ENCODE results near the gene MEGF6.
"Not testable (repeated sequence)": the region's sequence is repeated elsewhere in the genome, so short reads cannot be mapped to it uniquely, and the experiment has no call there.

The MEGF6 gene

GRCh38 chr1:3622102-3622501 is 10.8 kb upstream of the MEGF6 start:
- not testable (repeated sequence) for H3K18ac ChIP-seq (ENCODE audit: low read depth in 1 of 2, low read length in 2 of 2); H3K14ac ChIP-seq (ENCODE audit: low read length in 2 of 2); H3K36me3 ChIP-seq (ENCODE audit: control insufficient read depth in 1 of 2, insufficient read depth in 2 of 2, low read depth in 1 of 2, low read length in 2 of 2); DNase-seq; H2AFZ ChIP-seq (ENCODE audit: low read depth, low read length); H2BK15ac ChIP-seq (ENCODE audit: low read depth, poor library complexity, severe bottlenecking); H3K4me3 ChIP-seq (ENCODE audit: insufficient read depth in 1 of 2, low read depth in 1 of 2, low read length in 2 of 2); H3K4me2 ChIP-seq (ENCODE audit: low read length, poor library complexity, severe bottlenecking); H4K91ac ChIP-seq (ENCODE audit: low read length); H3K4ac ChIP-seq (ENCODE audit: low read depth in 1 of 2, low read length in 2 of 2); H2BK120ac ChIP-seq (ENCODE audit: low read depth, low read length); H3K27ac ChIP-seq (ENCODE audit: low read length, poor library complexity, severe bottlenecking); H3K23ac ChIP-seq (ENCODE audit: low read length in 2 of 2); H4K8ac ChIP-seq (ENCODE audit: low read length); H2AK5ac ChIP-seq (ENCODE audit: low read length, severe bottlenecking); H2BK5ac ChIP-seq (ENCODE audit: low read depth, low read length, poor library complexity, severe bottlenecking); H3K9me3 ChIP-seq (ENCODE audit: control insufficient read depth, low read length); H2BK12ac ChIP-seq (ENCODE audit: low read length in 2 of 2)
- Histone ChIP-seq H3K27me3 (ENCODE audit: control insufficient read depth in 1 of 2, insufficient read depth in 1 of 2, low read length in 2 of 2) (peaks cover 6 to 25% of the 10 kb centered on the region in 2 experiments), H3K4me1 (ENCODE audit: control insufficient read depth, insufficient read depth, low read depth, low read length) (peaks cover 16% of the 10 kb centered on the region), H3K9ac (ENCODE audit: low read length) (peak overlapping the region; percentile 93), H3K79me1 (replicated peaks; ENCODE audit: low read length, poor library complexity, severe bottlenecking) (peaks cover 19% of the 10 kb centered on the region)
- 65% methylated on average over 7 of the region's 9 CpGs for WGBS

DNA sequence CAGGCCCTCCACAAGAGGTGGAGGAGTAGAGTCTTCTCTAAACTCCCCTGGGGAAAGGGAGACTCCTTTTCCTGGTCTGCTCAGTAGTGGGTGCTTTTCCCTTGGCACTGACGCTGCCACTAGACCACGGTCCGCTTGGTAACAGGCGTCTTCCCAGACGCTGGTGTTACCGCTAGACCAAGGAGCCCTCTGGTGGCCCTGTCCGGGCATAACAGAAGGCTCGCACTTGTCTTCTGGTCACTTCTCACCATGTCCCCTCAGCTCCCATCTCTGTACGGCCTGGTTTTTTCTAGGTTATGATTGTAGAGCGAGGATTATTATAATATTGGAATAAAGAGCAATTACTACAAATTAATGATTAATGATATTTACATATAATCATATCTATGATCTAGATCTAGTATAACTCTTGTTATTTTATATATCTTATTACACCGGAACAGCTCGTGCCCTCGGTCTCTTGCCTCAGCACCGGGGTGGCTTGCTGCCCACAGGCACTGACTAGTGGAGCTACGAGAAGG is 9.9 kb upstream of the MEGF6 start:
- H3K27ac ChIP-seq (ENCODE audit: low read length, poor library complexity, severe bottlenecking); H2AK5ac ChIP-seq (ENCODE audit: low read length, severe bottlenecking); H4K91ac ChIP-seq (ENCODE audit: low read length); H3K4me3 ChIP-seq (ENCODE audit: insufficient read depth in 1 of 2, low read depth in 1 of 2, low read length in 2 of 2); H3K9me3 ChIP-seq (ENCODE audit: control insufficient read depth, low read length); H2BK15ac ChIP-seq (ENCODE audit: low read depth, poor library complexity, severe bottlenecking); H3K4ac ChIP-seq (ENCODE audit: low read depth in 1 of 2, low read length in 2 of 2); H3K14ac ChIP-seq (ENCODE audit: low read length in 2 of 2); H2BK5ac ChIP-seq (ENCODE audit: low read depth, low read length, poor library complexity, severe bottlenecking); H2AFZ ChIP-seq (ENCODE audit: low read depth, low read length); H3K4me2 ChIP-seq (ENCODE audit: low read length, poor library complexity, severe bottlenecking); H3K23ac ChIP-seq (ENCODE audit: low read length in 2 of 2); H3K18ac ChIP-seq (ENCODE audit: low read depth in 1 of 2, low read length in 2 of 2); H3K36me3 ChIP-seq (ENCODE audit: control insufficient read depth in 1 of 2, insufficient read depth in 2 of 2, low read depth in 1 of 2, low read length in 2 of 2); H3K9ac ChIP-seq (ENCODE audit: low read length); H2BK12ac ChIP-seq (ENCODE audit: low read length in 2 of 2); H2BK120ac ChIP-seq (ENCODE audit: low read depth, low read length); H4K8ac ChIP-seq (ENCODE audit: low read length): not testable (repeated sequence)
- peak; percentile 50 for DNase-seq
- 46% methylated on average over 9 of the region's 15 CpGs for WGBS
- Histone ChIP-seq H3K27me3 (ENCODE audit: control insufficient read depth in 1 of 2, insufficient read depth in 1 of 2, low read length in 2 of 2) (peaks cover 12 to 33% of the 10 kb centered on the region in 2 experiments), H3K79me1 (replicated peaks; ENCODE audit: low read length, poor library complexity, severe bottlenecking) (peaks cover 19% of the 10 kb centered on the region), H3K4me1 (ENCODE audit: control insufficient read depth, insufficient read depth, low read depth, low read length) (peaks cover 16% of the 10 kb centered on the region)

DNA sequence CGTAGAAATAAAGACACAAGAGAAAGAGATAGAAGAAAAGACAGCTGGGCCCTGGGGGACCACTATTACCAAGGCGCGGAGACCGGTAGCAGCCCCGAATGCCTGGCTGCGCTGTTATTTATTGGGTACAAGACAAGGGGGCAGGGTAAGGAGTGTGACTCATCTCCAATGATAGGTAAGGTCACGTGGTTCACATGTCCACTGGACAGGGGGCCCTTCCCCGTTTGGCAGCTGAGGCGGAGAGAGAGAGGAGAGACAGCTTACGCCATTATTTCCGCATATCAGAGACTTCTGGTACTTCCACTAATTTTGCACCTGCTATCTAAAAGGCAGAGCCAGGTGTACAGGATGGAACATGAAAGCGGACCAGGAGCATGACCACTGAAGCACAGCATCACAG is 9.4 kb upstream of the MEGF6 start:
- Histone ChIP-seq H2AFZ (ENCODE audit: low read depth, low read length) (no peak overlapping the region), H4K8ac (ENCODE audit: low read length) (no peak overlapping the region), H2BK12ac (ENCODE audit: low read length in 2 of 2) (no peak overlapping the region), H3K18ac (ENCODE audit: low read depth in 1 of 2, low read length in 2 of 2) (no peak overlapping the region), H3K36me3 (ENCODE audit: control insufficient read depth in 1 of 2, insufficient read depth in 2 of 2, low read depth in 1 of 2, low read length in 2 of 2) (peaks cover 2 to 5% of the 10 kb centered on the region in 2 experiments), H2AK5ac (ENCODE audit: low read length, severe bottlenecking) (no peak overlapping the region), H3K4me2 (ENCODE audit: low read length, poor library complexity, severe bottlenecking) (no peak overlapping the region), H3K79me1 (replicated peaks; ENCODE audit: low read length, poor library complexity, severe bottlenecking) (peaks cover 15% of the 10 kb centered on the region), H2BK15ac (ENCODE audit: low read depth, poor library complexity, severe bottlenecking) (no peak overlapping the region), H4K91ac (ENCODE audit: low read length) (no peak overlapping the region), H3K23ac (ENCODE audit: low read length in 2 of 2) (no peak overlapping the region), H3K27me3 (ENCODE audit: control insufficient read depth in 1 of 2, insufficient read depth in 1 of 2, low read length in 2 of 2) (peaks cover 17 to 38% of the 10 kb centered on the region in 2 experiments), H3K14ac (ENCODE audit: low read length in 2 of 2) (no peak overlapping the region), H2BK5ac (ENCODE audit: low read depth, low read length, poor library complexity, severe bottlenecking) (no peak overlapping the region), H2BK120ac (ENCODE audit: low read depth, low read length) (no peak overlapping the region), H3K9me3 (ENCODE audit: control insufficient read depth, low read length) (no peaks in the 10 kb centered on the region), H3K4me1 (ENCODE audit: control insufficient read depth, insufficient read depth, low read depth, low read length) (peaks cover 16% of the 10 kb centered on the region), H3K9ac (ENCODE audit: low read length) (no peak overlapping the region), H3K4ac (ENCODE audit: low read depth in 1 of 2, low read length in 2 of 2) (no peak overlapping the region), H3K27ac (ENCODE audit: low read length, poor library complexity, severe bottlenecking) (no peak overlapping the region), H3K4me3 (ENCODE audit: insufficient read depth in 1 of 2, low read depth in 1 of 2, low read length in 2 of 2) (no peak overlapping the region)
- DNase-seq, result no peak
- 84% methylated on average over 12 of the region's 12 CpGs for WGBS

DNA sequence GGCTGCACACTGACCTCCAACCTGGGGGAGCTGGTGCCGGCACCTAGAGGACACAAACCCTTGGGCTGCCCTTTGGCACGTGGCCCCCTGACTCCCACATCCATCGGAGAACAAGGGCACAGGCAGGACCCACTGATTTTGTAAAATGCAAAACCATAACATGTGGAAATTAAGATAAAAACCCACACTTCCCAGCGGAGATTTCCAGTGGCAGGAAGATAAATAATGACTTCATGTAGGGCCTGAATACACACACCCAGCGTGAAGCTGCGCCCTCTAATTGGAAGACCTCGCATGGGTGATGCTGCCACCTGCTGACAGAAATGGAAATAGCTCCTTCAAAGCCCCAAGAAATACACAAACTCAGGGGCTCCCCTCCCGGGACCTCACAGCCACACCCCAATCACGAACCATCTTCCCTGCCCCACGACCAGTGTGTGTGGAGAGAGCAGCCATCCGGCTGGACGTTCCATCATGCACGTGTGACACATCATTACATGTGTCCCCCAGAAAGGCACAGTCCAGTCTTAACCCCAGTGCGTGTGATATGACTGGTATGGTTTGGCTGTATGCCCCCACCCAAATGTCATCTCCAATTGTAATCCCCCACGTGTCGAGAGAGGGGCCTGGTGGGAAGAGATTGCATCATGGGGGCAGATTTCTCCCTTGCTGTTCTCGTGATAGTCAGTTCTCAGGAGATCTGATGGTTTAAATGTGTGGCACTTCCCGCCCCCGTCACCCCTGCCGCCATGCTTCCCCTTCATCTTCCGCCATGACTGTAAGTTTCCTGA is 7.8 kb upstream of the MEGF6 start:
- H3K4me2 ChIP-seq (ENCODE audit: low read length, poor library complexity, severe bottlenecking), result no peak overlapping the region
- DNase-seq, result peak; percentile 81
- no peak overlapping the region for H3K14ac ChIP-seq (ENCODE audit: low read length in 2 of 2)
- H2AK5ac ChIP-seq (ENCODE audit: low read length, severe bottlenecking), result no peak overlapping the region
- no peak overlapping the region for H3K23ac ChIP-seq (ENCODE audit: low read length in 2 of 2)
- H2BK12ac ChIP-seq (ENCODE audit: low read length in 2 of 2), result peak overlapping the region in 1 of 2 experiments; percentile 19
- no peaks in the 10 kb centered on the region for H3K9me3 ChIP-seq (ENCODE audit: control insufficient read depth, low read length)
- WGBS, result 25% methylated on average over 15 of the region's 21 CpGs
- H3K18ac ChIP-seq (ENCODE audit: low read depth in 1 of 2, low read length in 2 of 2), result peak overlapping the region in 1 of 2 experiments; percentile 7
- H3K27me3 ChIP-seq (ENCODE audit: control insufficient read depth in 1 of 2, insufficient read depth in 1 of 2, low read length in 2 of 2), result peaks cover 33 to 48% of the 10 kb centered on the region in 2 experiments
- H3K4me1 ChIP-seq (ENCODE audit: control insufficient read depth, insufficient read depth, low read depth, low read length), result peaks cover 20% of the 10 kb centered on the region
- no peak overlapping the region for H3K4me3 ChIP-seq (ENCODE audit: insufficient read depth in 1 of 2, low read depth in 1 of 2, low read length in 2 of 2)
- no peak overlapping the region for H3K27ac ChIP-seq (ENCODE audit: low read length, poor library complexity, severe bottlenecking)
- H2BK5ac ChIP-seq (ENCODE audit: low read depth, low read length, poor library complexity, severe bottlenecking), result no peak overlapping the region
- H3K36me3 ChIP-seq (ENCODE audit: control insufficient read depth in 1 of 2, insufficient read depth in 2 of 2, low read depth in 1 of 2, low read length in 2 of 2), result peaks cover 2 to 5% of the 10 kb centered on the region in 2 experiments
- H2BK15ac ChIP-seq (ENCODE audit: low read depth, poor library complexity, severe bottlenecking), result no peak overlapping the region
- no peak overlapping the region for H3K4ac ChIP-seq (ENCODE audit: low read depth in 1 of 2, low read length in 2 of 2)
- H4K8ac ChIP-seq (ENCODE audit: low read length), result no peak overlapping the region
- no peak overlapping the region for H2BK120ac ChIP-seq (ENCODE audit: low read depth, low read length)
- no peak overlapping the region for H4K91ac ChIP-seq (ENCODE audit: low read length)
- H2AFZ ChIP-seq (ENCODE audit: low read depth, low read length), result no peak overlapping the region
- H3K9ac ChIP-seq (ENCODE audit: low read length), result peak overlapping the region; percentile 35
- H3K79me1 ChIP-seq (replicated peaks; ENCODE audit: low read length, poor library complexity, severe bottlenecking), result peaks cover 13% of the 10 kb centered on the region
